NCI-H1436 treated with DMSO at 0.1 percent for 48 hours (cell line): ENCODE measurements around the gene FYB2.

Experiments used
- DNase-seq: peaks from one replicate; lab custom pipeline; 2025; lab: John Stamatoyannopoulos, UW

FYB2 gene

GRCh38 chr1:56713112-56713511 is 106.1 kb downstream of the FYB2 start:
- no peak for DNase-seq

DNA sequence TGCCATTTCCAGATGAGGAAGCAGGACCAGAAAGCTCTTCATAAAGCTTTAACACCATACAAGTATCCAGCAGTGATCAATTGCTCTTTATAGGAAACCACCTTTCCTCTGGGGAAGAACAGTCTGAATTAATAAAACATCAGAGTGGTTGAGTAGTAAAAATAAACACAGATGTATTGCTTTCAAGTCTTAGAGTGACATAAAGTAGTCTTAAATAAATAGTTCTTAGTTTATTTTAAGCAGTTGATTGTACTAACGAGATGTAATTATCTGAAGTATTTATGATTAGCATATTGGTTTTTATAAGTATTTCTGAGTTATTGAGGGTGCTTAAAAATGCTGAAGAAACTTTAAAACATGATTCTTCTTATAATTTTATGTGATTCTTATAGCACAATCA is 107.1 kb downstream of the FYB2 start:
- DNase-seq: no peak

DNA sequence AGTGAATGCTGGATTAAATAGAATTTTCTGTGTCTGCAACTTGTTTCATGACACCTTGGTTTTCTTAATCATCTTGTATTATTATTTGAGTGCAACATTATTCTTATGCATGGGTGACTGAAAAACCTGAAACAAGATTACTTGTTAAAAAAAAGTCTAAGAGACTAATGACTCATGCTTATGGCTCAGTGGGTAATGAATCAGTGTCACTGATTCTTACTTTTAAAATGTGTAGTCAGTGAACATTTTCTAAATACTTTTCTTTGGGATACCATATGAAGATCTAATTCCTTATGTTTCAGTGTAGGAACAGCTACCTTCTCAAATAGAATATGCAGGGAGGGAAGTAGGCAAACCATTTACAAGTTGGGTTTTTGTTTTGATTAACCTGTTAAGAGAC is 108.6 kb downstream of the FYB2 start:
- DNase-seq: no peak

DNA sequence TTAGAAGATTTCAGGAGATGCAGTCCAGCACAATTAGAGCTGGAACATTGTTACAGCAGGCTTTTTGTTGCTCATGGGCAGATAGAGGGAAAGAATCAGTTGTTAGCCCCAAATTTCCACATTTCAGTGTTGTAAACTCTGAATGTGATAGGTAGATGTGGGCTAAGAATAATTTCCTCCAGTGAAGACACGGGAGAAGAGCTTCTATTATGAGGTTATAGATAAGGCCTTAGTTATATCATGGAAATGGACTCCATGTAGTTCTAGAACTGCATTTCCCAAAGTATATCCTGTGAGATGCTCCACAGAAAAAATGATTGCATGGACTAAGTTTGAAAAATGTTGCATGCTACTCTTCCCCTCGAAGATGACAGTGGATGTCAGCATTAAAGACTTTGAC is 109.2 kb downstream of the FYB2 start:
- DNase-seq: no peak

- peak; percentile 21 for DNase-seq
These were observed 109.8 kb downstream of the FYB2 start for GRCh38 chr1:56709269-56709880.

DNA sequence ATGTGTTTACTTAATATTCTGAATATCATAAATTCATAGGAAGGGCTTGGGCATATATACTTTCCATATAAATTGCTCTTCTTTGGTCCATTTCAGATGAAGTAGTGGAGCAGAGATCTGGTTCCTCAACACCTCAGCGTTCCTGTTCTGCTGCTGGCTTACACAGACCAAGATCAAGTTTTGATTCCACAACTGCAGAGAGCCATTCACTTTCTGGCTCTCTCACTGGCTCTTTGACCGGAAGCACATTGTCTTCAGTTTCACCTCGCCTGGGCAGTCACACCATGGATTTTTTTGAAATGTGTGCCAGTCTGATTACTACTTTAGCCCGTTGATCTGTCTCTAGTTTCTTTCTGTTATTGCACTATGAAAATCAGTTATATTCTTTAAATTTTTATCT is 111.8 kb downstream of the FYB2 start:
- DNase-seq: no peak

GRCh38 chr1:56703747-56704146 is 115.5 kb downstream of the FYB2 start:
- DNase-seq: no peak

DNA sequence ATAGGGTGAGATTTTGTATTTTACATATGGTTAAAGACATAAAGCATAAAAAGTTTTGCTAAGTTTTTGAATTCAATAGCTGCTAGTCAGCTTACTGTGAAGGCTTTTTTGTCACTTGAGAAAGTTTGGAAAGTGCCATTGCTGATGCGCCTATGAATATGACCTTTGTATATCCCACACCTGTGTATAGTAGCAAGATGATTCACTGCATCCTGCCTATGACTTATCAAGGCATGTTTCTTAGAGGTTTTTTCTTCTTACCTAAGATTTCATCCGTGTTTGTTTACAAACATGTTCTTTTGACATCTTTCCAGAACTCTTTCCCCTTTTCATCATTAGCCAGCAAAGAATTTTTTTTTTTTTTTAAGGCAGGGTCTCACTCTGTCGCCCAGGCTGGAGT is 122.5 kb downstream of the FYB2 start:
- no peak for DNase-seq

DNA sequence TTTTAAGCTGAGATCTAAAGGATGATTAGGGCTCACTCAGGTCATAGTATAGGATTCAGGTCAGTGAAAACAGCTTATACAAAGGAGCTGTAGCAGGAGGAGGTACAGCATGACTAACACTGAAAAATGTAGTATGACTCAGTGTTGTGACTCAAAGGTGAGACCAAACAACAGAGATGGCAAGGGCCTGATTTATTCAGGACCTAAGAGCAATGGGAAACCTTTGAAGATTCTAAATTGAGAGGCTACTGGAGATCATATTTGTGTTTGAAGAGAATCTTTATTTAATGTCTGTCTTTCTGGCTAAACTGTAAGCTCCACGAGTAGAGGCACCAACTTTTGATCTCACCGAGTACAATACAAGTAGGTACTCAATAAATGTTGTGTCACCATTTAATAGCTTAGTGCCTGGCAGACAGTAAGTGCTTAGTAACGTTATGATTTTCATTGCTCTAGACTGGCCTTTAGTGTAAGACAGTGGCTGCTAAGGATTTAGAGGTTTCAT is 130.6 kb downstream of the FYB2 start:
- no peak for DNase-seq

DNA sequence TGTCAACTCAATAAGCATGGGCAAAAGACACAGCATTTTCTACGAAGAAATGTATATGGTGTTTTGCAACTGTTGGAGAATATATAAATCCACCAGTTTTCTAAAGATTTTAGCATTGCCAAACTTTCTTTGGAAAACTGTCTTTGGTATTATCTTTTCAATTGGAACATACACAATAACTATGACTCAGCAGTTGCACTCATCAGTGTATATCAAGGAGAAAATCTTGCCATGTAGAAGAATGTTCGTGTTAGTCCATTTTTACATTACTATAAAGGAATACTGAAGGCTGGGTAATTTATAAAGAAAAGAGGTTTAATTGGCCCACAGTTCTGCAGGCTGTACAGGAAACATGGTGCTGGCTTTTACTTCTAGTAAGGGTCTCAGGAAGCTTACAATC is 133.0 kb downstream of the FYB2 start:
- no peak for DNase-seq

DNA sequence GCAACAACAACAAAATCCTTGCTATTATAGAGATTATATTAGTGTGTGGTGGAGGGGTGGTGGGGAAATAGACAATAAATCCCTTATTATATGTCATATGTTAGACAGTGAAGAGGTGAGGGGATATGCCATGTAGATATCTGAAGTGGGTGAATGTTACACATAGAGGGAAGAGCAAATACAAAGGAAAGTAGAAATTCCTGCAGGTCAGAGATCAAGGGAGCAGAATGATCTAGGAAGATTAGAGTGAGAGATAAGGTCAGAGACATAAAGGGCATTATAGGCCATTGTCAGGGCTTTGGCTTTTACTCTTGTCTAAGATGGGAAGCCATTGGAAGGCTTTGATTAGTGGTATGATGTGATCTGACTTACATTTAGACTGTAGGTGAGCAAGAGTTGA is 135.6 kb downstream of the FYB2 start:
- DNase-seq: no peak

- no peak for DNase-seq
These were observed 142.6 kb downstream of the FYB2 start for GRCh38 chr1:56676571-56677035.

DNA sequence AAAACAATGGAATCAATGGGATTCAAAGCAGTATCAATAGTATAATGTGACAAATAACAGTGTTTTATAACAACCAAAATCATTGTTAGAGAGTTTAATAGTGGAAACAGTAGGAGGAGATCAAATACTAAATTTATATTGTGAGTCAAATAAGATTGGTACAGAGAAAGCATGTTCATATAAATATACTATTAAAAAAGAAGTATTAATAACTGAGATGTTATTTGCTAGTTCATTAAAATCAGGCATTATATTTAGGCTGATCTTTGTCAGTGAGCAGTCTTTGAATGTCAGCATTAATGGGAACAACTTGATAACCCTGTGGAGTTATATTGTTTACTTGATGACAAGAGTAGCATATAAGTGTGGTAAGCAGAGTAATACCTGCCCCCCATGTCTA is 143.4 kb downstream of the FYB2 start:
- no peak for DNase-seq

- DNase-seq: no peak
These were observed 146.6 kb downstream of the FYB2 start for GRCh38 chr1:56672579-56672978.

- no peak for DNase-seq
These were observed 147.7 kb downstream of the FYB2 start for GRCh38 chr1:56671542-56671941.

GRCh38 chr1:56671085-56671484 is 148.1 kb downstream of the FYB2 start:
- no peak for DNase-seq

- DNase-seq: no peak
These were observed 148.9 kb downstream of the FYB2 start for GRCh38 chr1:56670350-56670749.
